ENCODE results near the gene TK2. TPM values are rescaled to one million over a fixed set of nuclear protein-coding genes. Genes with fewer than 3 reads are reported as not detected.
"Not testable (repeated sequence)": the region's sequence is repeated elsewhere in the genome, so short reads cannot be mapped to it uniquely, and the experiment has no call there.

TK2 gene
- total and polyA plus RNA-seq, 3 experiments from 2014 or later = 5.6 to 10.4 (median 5.6) TPM

DNA sequence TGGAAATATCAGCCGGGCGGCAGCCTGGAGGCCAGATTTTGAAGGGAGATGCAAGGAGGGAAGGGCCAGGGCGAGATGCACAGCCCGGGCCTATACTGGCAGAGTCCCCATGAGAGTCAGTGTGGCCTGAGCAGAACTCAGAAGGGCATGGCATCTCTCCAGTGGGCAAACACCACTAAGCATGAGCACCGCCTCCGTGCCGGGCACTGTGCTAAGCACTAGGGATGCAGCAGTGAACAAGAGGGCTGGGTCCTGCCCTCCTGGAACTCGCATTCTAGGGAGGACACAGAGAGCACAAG lies 33.5 kb downstream of the TK2 start:
- peak overlapping the region; percentile 46 to 89 (median 68) for H3K4me3 Mint-ChIP-seq
- ChIA-PET POLR2A (no interaction called here), CTCF (interaction anchor here (1.1 to 1.5 kb wide), 2 partner anchors 35 to 73 kb away, joined by 4 to 5 read pairs; no protein-coding TSS in a partner anchor)
- H3K27ac Mint-ChIP-seq = peak overlapping the region; percentile 92 to 100 (median 98)
- H3K27me3 Mint-ChIP-seq = no peaks in the 10 kb centered on the region
- H3K9me3 Mint-ChIP-seq = no peaks in the 10 kb centered on the region
- no peaks in the 10 kb centered on the region for H3K9me3 ChIP-seq (ENCODE audit: low read length)
- peaks cover 70 to 86% (median 76%) of the 10 kb centered on the region in 3 donors for H3K4me1 Mint-ChIP-seq
- no peak for DNase-seq
- no peaks in the 10 kb centered on the region for H3K36me3 ChIP-seq (ENCODE audit: insufficient read depth, low read length)
- H3K4me3 ChIP-seq (ENCODE audit: low read length) = peak overlapping the region; percentile 28
- H3K27me3 ChIP-seq (ENCODE audit: insufficient read depth, low read length, poor library complexity, severe bottlenecking) = no peaks in the 10 kb centered on the region
- peak overlapping the region; percentile 67 for H3K27ac ChIP-seq (ENCODE audit: low read depth, low read length)
- peaks cover 0 to 2% (median 0%) of the 10 kb centered on the region in 3 donors for H3K36me3 Mint-ChIP-seq
- H3K4me1 ChIP-seq (ENCODE audit: insufficient read depth, low read length) = peaks cover 56% of the 10 kb centered on the region

DNA sequence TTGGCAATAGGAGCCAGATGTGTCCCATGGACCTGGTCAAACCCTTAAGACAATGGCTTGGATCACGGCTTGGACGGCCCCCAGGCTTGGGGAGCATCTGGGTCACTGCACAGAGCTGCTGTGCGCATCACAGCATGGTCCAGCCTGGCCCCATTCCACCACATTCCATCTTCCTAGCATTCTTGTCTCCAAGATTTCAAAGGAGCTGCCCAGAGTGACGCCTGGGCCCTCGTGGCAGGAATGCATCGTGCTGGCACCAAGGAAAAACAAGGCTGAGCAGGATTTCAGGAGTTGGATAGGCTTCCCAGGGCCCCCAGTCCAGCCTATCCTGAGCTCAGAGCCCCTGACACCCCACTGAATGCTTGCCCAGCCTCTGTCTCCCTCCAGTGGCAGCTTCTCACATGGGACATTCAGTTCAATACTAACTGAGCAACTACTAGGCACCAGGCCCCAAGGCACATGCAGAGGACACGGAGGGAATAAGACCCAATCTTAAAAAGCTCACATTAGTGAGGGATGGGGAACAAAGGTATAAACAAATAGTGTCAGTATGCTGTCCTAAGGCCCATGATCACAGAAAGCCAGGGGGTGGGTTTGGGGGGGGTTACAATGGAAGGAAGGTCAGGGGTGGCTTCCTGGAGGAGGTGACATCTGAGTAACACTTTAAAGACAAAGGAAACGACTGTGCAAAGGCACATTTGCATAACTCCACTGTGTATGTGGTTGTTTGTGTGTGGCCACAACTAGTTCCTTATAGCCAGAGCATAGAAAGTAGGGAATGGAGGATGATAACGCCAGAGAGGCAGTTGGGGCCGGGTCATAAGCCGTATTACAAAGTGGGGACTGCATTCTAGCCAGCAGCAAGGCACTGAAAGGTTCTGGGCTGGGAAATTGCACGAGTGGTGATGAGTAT lies 34.1 kb downstream of the TK2 start:
- Mint-ChIP-seq H3K4me3 (peak overlapping the region; percentile 46 to 89 (median 68)), H3K36me3 (peaks cover 0 to 2% (median 0%) of the 10 kb centered on the region in 3 donors), H3K4me1 (peaks cover 64 to 80% (median 70%) of the 10 kb centered on the region in 3 donors), H3K9me3 (no peaks in the 10 kb centered on the region), H3K27ac (peak overlapping the region; percentile 92 to 100 (median 98)), H3K27me3 (no peaks in the 10 kb centered on the region)
- ChIA-PET CTCF (interaction anchor here (0.7 to 1.5 kb wide), 5 partner anchors 31 to 73 kb away, joined by 3 to 5 read pairs (median 4); no protein-coding TSS in a partner anchor), POLR2A (no interaction called here)
- H3K4me3 ChIP-seq (ENCODE audit: low read length) = peak overlapping the region; percentile 28
- H3K27ac ChIP-seq (ENCODE audit: low read depth, low read length) = peak overlapping the region; percentile 67
- DNase-seq = no peak
- no peaks in the 10 kb centered on the region for H3K36me3 ChIP-seq (ENCODE audit: insufficient read depth, low read length)
- H3K27me3 ChIP-seq (ENCODE audit: insufficient read depth, low read length, poor library complexity, severe bottlenecking) = no peaks in the 10 kb centered on the region
- H3K9me3 ChIP-seq (ENCODE audit: low read length) = no peaks in the 10 kb centered on the region
- peaks cover 50% of the 10 kb centered on the region for H3K4me1 ChIP-seq (ENCODE audit: insufficient read depth, low read length)

DNA sequence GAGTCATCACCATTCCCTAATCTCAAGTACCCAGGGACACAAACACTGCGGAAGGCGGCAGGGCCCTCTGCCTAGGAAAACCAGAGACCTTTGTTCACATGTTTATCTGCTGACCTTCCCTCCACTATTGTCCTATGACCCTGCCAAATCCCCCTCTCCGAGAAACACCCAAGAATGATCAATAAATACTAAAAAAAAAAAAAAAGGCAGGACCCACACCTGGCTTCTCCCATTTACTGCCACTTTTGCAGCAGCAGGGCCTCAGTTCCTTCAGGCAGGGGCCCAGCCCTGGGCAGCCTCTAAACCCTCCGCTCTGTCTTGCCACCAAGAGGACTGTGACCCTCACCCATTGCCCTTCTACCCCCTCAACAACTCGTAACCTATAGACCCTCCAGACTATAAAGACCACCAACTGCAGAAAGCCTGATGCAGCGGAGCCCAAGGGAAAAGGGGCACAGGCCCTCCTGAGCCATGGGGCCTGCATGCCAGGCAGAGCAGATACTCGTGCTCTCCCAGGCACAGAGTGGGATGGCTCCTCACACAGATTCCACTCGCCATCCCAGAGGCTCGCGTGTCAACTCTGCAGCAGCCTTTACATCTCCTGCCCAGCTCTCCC lies 34.8 kb downstream of the TK2 start:
- H3K27ac Mint-ChIP-seq = peak overlapping the region; percentile 92 to 100 (median 98)
- H3K36me3 ChIP-seq (ENCODE audit: insufficient read depth, low read length); DNase-seq; H3K9me3 Mint-ChIP-seq; H3K27me3 ChIP-seq (ENCODE audit: insufficient read depth, low read length, poor library complexity, severe bottlenecking); H3K36me3 Mint-ChIP-seq; H3K27me3 Mint-ChIP-seq; H3K4me3 ChIP-seq (ENCODE audit: low read length); POLR2A ChIA-PET; H3K9me3 ChIP-seq (ENCODE audit: low read length): not testable (repeated sequence)
- Histone ChIP-seq H3K27ac (ENCODE audit: low read depth, low read length) (peak overlapping the region; percentile 1), H3K4me1 (ENCODE audit: insufficient read depth, low read length) (peaks cover 43% of the 10 kb centered on the region)
- peaks cover 56 to 72% (median 63%) of the 10 kb centered on the region in 3 donors for H3K4me1 Mint-ChIP-seq
- CTCF ChIA-PET = interaction anchor here (0.7 to 1.5 kb wide), 5 partner anchors 32 to 74 kb away, joined by 3 to 5 read pairs (median 4); no protein-coding TSS in a partner anchor
- peak overlapping the region in 2 of 7 donors; percentile 38 to 39 for H3K4me3 Mint-ChIP-seq

DNA sequence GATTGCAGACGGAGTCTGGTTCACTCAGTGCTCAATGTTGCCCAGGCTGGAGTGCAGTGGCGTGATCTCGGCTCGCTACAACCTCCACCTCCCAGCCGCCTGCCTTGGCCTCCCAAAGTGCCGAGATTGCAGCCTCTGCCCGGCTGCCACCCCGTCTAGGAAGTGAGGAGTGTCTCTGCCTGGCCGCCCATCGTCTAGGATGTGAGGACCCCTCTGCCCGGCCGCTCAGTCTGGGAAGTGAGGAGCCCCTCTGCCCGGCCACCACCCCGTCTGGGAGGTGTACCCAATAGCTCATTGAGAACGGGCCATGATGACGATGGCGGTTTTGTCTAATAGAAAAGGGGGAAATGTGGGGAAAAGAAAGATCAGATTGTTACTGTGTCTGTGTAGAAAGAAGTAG lies 35.5 kb downstream of the TK2 start:
- H3K9me3 Mint-ChIP-seq; H3K36me3 ChIP-seq (ENCODE audit: insufficient read depth, low read length); DNase-seq; H3K9me3 ChIP-seq (ENCODE audit: low read length); H3K4me3 ChIP-seq (ENCODE audit: low read length); H3K27me3 Mint-ChIP-seq; CTCF ChIA-PET; H3K36me3 Mint-ChIP-seq; POLR2A ChIA-PET; H3K27me3 ChIP-seq (ENCODE audit: insufficient read depth, low read length, poor library complexity, severe bottlenecking); H3K27ac ChIP-seq (ENCODE audit: low read depth, low read length); H3K4me3 Mint-ChIP-seq: not testable (repeated sequence)
- H3K4me1 ChIP-seq (ENCODE audit: insufficient read depth, low read length) = peaks cover 36% of the 10 kb centered on the region
- peak overlapping the region in 6 of 8 donors; percentile 29 to 99 (median 98) for H3K27ac Mint-ChIP-seq
- H3K4me1 Mint-ChIP-seq = peaks cover 49 to 65% (median 56%) of the 10 kb centered on the region in 3 donors

DNA sequence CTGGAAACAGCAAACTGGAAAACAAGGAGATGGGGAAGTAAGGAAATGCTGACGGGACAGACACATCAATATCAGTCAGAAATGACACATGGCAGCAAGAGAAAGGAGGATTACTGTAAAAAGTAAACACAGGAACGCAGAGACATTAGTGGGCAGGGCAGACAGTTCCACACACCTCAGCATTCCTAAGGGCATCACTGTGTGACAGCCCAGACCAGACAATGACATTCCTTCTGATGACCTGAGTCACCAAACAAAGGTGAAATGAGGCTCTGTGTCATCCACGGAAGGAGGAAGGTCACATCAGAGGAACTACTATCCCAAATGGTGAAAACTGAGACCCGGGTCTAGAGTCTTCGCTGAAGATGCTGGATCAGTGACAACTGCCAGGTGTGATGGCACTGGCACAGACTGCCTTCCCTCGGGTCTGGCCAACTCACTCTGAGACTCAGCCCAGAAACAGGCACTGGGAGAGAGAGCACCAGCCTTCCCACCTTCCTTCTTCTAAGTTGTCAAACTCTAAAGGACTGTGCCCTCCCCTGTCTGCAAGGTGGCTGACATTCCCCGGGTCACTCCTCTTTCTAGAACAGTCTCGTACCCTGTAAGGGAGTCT lies 36.7 kb downstream of the TK2 start:
- Mint-ChIP-seq H3K4me3 (peak overlapping the region in 1 of 7 donors; percentile 45), H3K36me3 (peaks cover 0 to 2% (median 0%) of the 10 kb centered on the region in 3 donors), H3K4me1 (peaks cover 44 to 57% (median 47%) of the 10 kb centered on the region in 3 donors), H3K27ac (peak overlapping the region; percentile 1 to 86 (median 64)), H3K27me3 (no peaks in the 10 kb centered on the region), H3K9me3 (no peaks in the 10 kb centered on the region)
- Histone ChIP-seq H3K36me3 (ENCODE audit: insufficient read depth, low read length) (no peaks in the 10 kb centered on the region), H3K27ac (ENCODE audit: low read depth, low read length) (no peak overlapping the region), H3K4me1 (ENCODE audit: insufficient read depth, low read length) (peaks cover 36% of the 10 kb centered on the region), H3K9me3 (ENCODE audit: low read length) (no peaks in the 10 kb centered on the region), H3K27me3 (ENCODE audit: insufficient read depth, low read length, poor library complexity, severe bottlenecking) (no peaks in the 10 kb centered on the region), H3K4me3 (ENCODE audit: low read length) (no peak overlapping the region)
- CTCF ChIA-PET = interaction anchor here (1.2 to 4.1 kb wide), 4 partner anchors 10 to 77 kb away, joined by 3 to 39 read pairs (median 16); no protein-coding TSS in a partner anchor
- no peak for DNase-seq
- POLR2A ChIA-PET = no interaction called here

DNA sequence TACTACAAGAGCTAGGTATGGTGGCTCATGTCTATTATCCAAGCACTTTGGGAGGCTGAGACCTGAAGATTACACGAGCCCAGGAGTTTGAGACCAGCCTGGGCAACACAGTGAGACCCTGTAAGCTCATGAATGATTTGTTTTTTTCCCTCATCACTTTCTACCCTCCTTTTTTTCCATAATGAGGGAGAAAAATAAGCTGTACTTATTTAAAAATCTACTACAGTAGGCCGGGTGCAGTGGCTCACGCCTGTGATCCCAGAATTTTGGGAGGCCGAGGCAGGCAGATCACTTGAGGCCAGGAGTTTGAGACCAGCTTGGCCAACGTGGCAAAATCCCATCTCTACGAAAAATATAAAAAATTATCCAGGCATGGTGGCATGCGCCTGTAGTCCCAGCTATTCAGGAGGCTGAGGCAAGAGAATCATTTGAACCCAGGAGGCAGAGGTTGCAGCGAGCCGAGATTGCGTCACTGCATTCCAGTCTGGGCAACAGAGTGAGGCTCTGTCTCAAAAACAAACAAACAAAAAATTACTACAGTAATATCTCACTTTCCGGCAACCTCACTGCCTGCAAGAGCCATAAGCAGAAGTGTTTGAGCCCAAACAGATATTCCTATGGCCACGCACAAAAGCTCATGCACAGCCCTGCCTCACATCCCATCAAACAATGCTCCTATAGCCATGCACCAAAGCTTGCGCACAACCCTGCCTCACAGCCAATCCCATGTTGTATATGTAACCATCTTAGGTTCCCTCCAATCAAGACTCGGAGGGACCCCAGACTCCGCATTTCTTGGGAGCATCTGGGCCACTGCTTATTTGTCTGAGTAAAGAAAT lies 37.4 kb downstream of the TK2 start:
- CTCF ChIA-PET = interaction anchor here (0.7 to 4.1 kb wide), 13 partner anchors 11 to 228 kb away, joined by 3 to 39 read pairs (median 4); partner anchors contain the start of gene CKLF
- Mint-ChIP-seq H3K4me3 (peak overlapping the region in 1 of 7 donors; percentile 45), H3K4me1 (peaks cover 39 to 51% (median 41%) of the 10 kb centered on the region in 3 donors), H3K27ac (peak overlapping the region; percentile 1 to 84 (median 57)), H3K36me3 (peaks cover 0 to 2% (median 0%) of the 10 kb centered on the region in 3 donors), H3K27me3 (no peaks in the 10 kb centered on the region), H3K9me3 (no peaks in the 10 kb centered on the region)
- H3K27me3 ChIP-seq (ENCODE audit: insufficient read depth, low read length, poor library complexity, severe bottlenecking) = no peaks in the 10 kb centered on the region
- POLR2A ChIA-PET = interaction anchor here (1.0 kb wide), 1 partner anchor 10 kb away, joined by 7 read pairs; no protein-coding TSS in a partner anchor
- H3K27ac ChIP-seq (ENCODE audit: low read depth, low read length) = no peak overlapping the region
- peaks cover 31% of the 10 kb centered on the region for H3K4me1 ChIP-seq (ENCODE audit: insufficient read depth, low read length)
- no peaks in the 10 kb centered on the region for H3K9me3 ChIP-seq (ENCODE audit: low read length)
- no peak for DNase-seq
- no peaks in the 10 kb centered on the region for H3K36me3 ChIP-seq (ENCODE audit: insufficient read depth, low read length)
- H3K4me3 ChIP-seq (ENCODE audit: low read length) = no peak overlapping the region

DNA sequence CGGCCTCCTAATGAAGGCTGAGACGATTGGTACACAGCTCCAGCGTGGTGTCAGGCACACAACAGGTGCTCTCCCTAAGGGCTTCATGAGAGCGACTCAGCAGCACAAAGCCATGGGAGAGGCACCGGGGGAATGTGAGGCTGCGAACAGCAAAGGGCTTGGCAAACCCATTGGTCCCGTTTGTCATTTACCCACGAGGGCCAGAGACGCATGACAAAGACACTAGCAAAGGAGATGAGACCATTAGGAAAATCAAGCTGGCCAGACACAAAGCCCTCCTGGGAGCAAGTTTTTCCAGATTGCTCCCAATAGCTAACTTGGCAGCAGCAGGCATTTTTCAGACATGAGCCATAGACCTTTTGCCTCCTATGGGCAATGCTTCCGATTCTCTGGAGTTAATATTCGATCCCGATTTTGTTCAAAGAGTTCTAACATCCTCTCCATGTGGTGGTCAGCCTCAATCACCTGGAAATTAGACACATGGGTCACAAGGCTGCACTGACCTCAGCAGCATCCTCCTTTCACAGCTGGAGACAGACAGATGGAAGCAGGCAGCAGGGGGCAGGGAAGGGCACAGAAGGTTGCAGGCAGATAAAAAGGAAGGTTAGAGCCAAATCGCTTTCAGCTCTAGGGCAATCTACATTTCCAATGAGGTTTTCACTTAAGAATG lies 38.2 kb downstream of the TK2 start:
- H3K36me3 ChIP-seq (ENCODE audit: insufficient read depth, low read length) = no peaks in the 10 kb centered on the region
- no peak for DNase-seq
- H3K27me3 Mint-ChIP-seq = no peaks in the 10 kb centered on the region
- ChIA-PET POLR2A (interaction anchor here (1.0 kb wide), 1 partner anchor 11 kb away, joined by 7 read pairs; no protein-coding TSS in a partner anchor), CTCF (interaction anchor here (0.7 to 4.1 kb wide), 14 partner anchors 11 to 229 kb away, joined by 3 to 39 read pairs (median 4); partner anchors contain the start of gene CKLF)
- peaks cover 31 to 43% (median 34%) of the 10 kb centered on the region in 3 donors for H3K4me1 Mint-ChIP-seq
- no peak overlapping the region for H3K27ac ChIP-seq (ENCODE audit: low read depth, low read length)
- no peaks in the 10 kb centered on the region for H3K27me3 ChIP-seq (ENCODE audit: insufficient read depth, low read length, poor library complexity, severe bottlenecking)
- H3K27ac Mint-ChIP-seq = peak overlapping the region in 5 of 8 donors; percentile 16 to 86 (median 66)
- no peaks in the 10 kb centered on the region for H3K9me3 Mint-ChIP-seq
- H3K4me1 ChIP-seq (ENCODE audit: insufficient read depth, low read length) = peaks cover 24% of the 10 kb centered on the region
- H3K4me3 ChIP-seq (ENCODE audit: low read length) = no peak overlapping the region
- H3K4me3 Mint-ChIP-seq = peak overlapping the region in 1 of 7 donors; percentile 8
- H3K9me3 ChIP-seq (ENCODE audit: low read length) = no peaks in the 10 kb centered on the region
- H3K36me3 Mint-ChIP-seq = peaks cover 0 to 2% (median 0%) of the 10 kb centered on the region in 3 donors
